ENCODE results near the gene TRA2A. TPM values are rescaled to one million over a fixed set of nuclear protein-coding genes. Genes with fewer than 3 reads are reported as not detected.
A peak's percentile ranks its signal among the peaks of the same experiment; 100 is the strongest.

Gene TRA2A
- total and polyA plus RNA-seq, 2 experiments from 2014 or later: 55.4 to 57.2 TPM

GRCh38 chr7:23469150-23469960 is 62.4 kb downstream of the TRA2A start:
- no peaks in the 10 kb centered on the region for H3K27me3 ChIP-seq
- H3K4me2 ChIP-seq: peak overlapping the region; percentile 93
- H3K36me3 ChIP-seq (replicated peaks; ENCODE audit: insufficient read depth, low read depth): no peaks in the 10 kb centered on the region
- no peaks in the 10 kb centered on the region for H3K9me3 ChIP-seq (ENCODE audit: low read depth)
- DNase-seq (ENCODE audit: low spot score): peak; percentile 68
- peak overlapping the region; percentile 98 for H3K27ac ChIP-seq
- H4K20me1 ChIP-seq (ENCODE audit: insufficient read depth, poor library complexity, severe bottlenecking): peaks cover 19% of the 10 kb centered on the region
- WGBS (ENCODE audit: low lambda C conversion rate, missing lambda C conversion rate): 1% methylated on average over 56 of the region's 91 CpGs
- TF ChIP-seq CTCF (IDR thresholded peaks at IDR 0.05; ENCODE audit: poor library complexity): no peak
- no peak for TF ChIP-seq EZH2 (IDR thresholded peaks at IDR 0.05; ENCODE audit: borderline replicate concordance)
- TF ChIP-seq EZH2phosphoT487 (IDR thresholded peaks at IDR 0.05; ENCODE audit: low read depth, severe bottlenecking, unreplicated experiment): no peak
- peak overlapping the region; percentile 5 for H2AFZ ChIP-seq
- H3K4me3 ChIP-seq: peak overlapping the region; percentile 69
- H3K9me2 ChIP-seq (replicated peaks; ENCODE audit: insufficient read depth): no peaks in the 10 kb centered on the region
- H3K79me2 ChIP-seq: peaks cover 64% of the 10 kb centered on the region
- peaks cover 33% of the 10 kb centered on the region for H3K4me1 ChIP-seq (ENCODE audit: insufficient read depth)

GRCh38 chr7:23468526-23469149 is 63.1 kb downstream of the TRA2A start:
- Histone ChIP-seq H2AFZ (no peak overlapping the region), H3K27me3 (no peaks in the 10 kb centered on the region), H3K4me2 (peak overlapping the region; percentile 93), H3K4me3 (peak overlapping the region; percentile 69), H3K79me2 (peaks cover 72% of the 10 kb centered on the region), H3K4me1 (ENCODE audit: insufficient read depth) (peaks cover 40% of the 10 kb centered on the region), H4K20me1 (ENCODE audit: insufficient read depth, poor library complexity, severe bottlenecking) (peaks cover 26% of the 10 kb centered on the region), H3K9me2 (replicated peaks; ENCODE audit: insufficient read depth) (no peaks in the 10 kb centered on the region), H3K36me3 (replicated peaks; ENCODE audit: insufficient read depth, low read depth) (no peaks in the 10 kb centered on the region), H3K27ac (peak overlapping the region; percentile 98), H3K9me3 (ENCODE audit: low read depth) (no peaks in the 10 kb centered on the region)
- DNase-seq (ENCODE audit: low spot score): peak; percentile 48
- under 1% methylated on average over 39 of the region's 48 CpGs for WGBS (ENCODE audit: low lambda C conversion rate, missing lambda C conversion rate)
- TF ChIP-seq EZH2phosphoT487 (IDR thresholded peaks at IDR 0.05; ENCODE audit: low read depth, severe bottlenecking, unreplicated experiment) (no peak), CTCF (IDR thresholded peaks at IDR 0.05; ENCODE audit: poor library complexity) (no peak), EZH2 (IDR thresholded peaks at IDR 0.05; ENCODE audit: borderline replicate concordance) (no peak)

- Histone ChIP-seq H2AFZ (no peak overlapping the region), H4K20me1 (ENCODE audit: insufficient read depth, poor library complexity, severe bottlenecking) (peaks cover 33% of the 10 kb centered on the region), H3K9me3 (ENCODE audit: low read depth) (no peaks in the 10 kb centered on the region), H3K4me2 (peak overlapping the region; percentile 93), H3K27ac (peak overlapping the region; percentile 98), H3K4me3 (peak overlapping the region; percentile 69), H3K27me3 (no peaks in the 10 kb centered on the region), H3K36me3 (replicated peaks; ENCODE audit: insufficient read depth, low read depth) (no peaks in the 10 kb centered on the region), H3K4me1 (ENCODE audit: insufficient read depth) (peaks cover 46% of the 10 kb centered on the region), H3K79me2 (peaks cover 78% of the 10 kb centered on the region), H3K9me2 (replicated peaks; ENCODE audit: insufficient read depth) (no peaks in the 10 kb centered on the region)
- under 1% methylated on average over 28 of the region's 32 CpGs for WGBS (ENCODE audit: low lambda C conversion rate, missing lambda C conversion rate)
- DNase-seq (ENCODE audit: low spot score): peak; percentile 76
- no peak for TF ChIP-seq EZH2 (IDR thresholded peaks at IDR 0.05; ENCODE audit: borderline replicate concordance)
- no peak for TF ChIP-seq EZH2phosphoT487 (IDR thresholded peaks at IDR 0.05; ENCODE audit: low read depth, severe bottlenecking, unreplicated experiment)
- no peak for TF ChIP-seq CTCF (IDR thresholded peaks at IDR 0.05; ENCODE audit: poor library complexity)
Observed at GRCh38 chr7:23467806-23468525, 63.8 kb downstream of the TRA2A start.
